Measurements from ENCODE around the gene RTN4RL1.
"Not testable (repeated sequence)": the region's sequence is repeated elsewhere in the genome, so short reads cannot be mapped to it uniquely, and the experiment has no call there.

RTN4RL1 gene

DNA sequence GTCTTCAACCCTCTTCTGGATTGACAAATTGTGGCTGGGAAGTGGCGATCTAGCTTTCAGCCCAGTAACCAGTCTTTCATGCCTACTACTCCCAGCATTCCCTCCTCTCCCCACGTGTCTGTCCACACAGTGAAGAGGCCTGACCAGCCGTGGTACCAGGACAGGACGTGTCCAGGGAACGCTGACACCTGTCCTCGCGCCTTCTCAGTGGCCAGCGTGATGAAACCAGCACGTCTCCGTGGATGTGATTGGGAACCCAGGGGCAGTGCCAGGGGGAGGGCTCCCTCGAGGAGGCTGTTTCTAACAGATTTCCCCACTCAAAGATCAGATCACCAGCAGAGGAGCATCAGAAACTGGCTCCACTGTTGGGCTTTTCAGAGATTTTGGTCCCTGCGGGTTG lies 126.3 kb downstream of the RTN4RL1 start:
- TF ChIP-seq, protein P1, sequence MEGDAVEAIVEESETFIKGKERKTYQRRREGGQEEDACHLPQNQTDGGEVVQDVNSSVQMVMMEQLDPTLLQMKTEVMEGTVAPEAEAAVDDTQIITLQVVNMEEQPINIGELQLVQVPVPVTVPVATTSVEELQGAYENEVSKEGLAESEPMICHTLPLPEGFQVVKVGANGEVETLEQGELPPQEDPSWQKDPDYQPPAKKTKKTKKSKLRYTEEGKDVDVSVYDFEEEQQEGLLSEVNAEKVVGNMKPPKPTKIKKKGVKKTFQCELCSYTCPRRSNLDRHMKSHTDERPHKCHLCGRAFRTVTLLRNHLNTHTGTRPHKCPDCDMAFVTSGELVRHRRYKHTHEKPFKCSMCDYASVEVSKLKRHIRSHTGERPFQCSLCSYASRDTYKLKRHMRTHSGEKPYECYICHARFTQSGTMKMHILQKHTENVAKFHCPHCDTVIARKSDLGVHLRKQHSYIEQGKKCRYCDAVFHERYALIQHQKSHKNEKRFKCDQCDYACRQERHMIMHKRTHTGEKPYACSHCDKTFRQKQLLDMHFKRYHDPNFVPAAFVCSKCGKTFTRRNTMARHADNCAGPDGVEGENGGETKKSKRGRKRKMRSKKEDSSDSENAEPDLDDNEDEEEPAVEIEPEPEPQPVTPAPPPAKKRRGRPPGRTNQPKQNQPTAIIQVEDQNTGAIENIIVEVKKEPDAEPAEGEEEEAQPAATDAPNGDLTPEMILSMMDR (conservative IDR thresholded peaks at IDR 0.05; ENCODE audit: control insufficient read depth, insufficient read depth, low read depth, low read length), result no peak
- DNase-seq (ENCODE audit: low read depth), result no peak
- H3K4me3 ChIP-seq (ENCODE audit: control insufficient read depth, low read depth, low read length), result no peak overlapping the region

DNA sequence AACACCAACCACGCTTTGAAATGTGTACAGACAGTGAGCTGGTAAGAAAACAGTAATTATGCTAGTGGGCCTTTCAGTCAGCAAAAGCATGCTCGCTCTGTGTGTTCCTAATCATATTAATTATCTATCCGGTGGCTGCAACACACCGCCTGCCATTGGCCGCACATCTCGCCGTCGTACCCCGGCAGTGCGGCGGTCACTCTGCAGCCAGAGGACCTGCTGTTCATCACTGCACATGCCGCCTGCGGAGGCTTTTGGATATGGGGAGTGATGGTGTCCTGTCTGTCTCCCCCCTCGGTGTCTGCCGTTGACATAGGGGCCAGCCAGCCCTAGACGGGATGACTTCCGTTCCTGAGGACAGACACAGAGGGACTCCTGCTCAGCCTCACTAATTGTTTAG lies 126.8 kb downstream of the RTN4RL1 start:
- TF ChIP-seq, protein P1 (conservative IDR thresholded peaks at IDR 0.05; ENCODE audit: control insufficient read depth, insufficient read depth, low read depth, low read length), result no peak
- DNase-seq (ENCODE audit: low read depth), result no peak
- H3K4me3 ChIP-seq (ENCODE audit: control insufficient read depth, low read depth, low read length), result no peak overlapping the region

DNA sequence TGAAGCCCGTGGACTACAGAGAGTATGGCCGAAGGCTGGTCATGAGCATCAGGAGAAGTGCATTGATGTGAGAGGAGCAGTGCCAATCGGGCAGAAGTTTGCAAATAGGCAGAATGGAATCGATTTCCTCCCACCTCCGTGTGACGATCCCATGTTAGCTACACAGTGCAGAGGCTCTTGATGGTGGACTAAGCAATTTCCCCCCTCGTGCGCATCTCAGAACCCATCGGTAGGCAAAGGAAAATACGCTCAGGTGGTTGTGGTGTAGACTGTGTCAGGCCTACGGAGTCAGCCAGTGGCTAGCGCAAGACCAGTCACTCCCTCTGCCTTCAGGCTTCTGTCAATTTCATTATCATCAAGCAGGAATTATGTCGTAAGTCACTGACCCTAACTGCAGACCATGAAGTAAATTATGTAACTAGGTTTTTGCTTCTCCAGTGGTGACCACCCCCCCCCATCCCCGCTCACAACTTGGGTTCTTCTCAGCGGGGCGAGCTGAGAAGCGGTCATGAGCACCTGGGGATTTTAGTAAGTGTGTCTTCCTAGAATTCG lies 128.0 kb downstream of the RTN4RL1 start:
- TF ChIP-seq, protein P1 (conservative IDR thresholded peaks at IDR 0.05; ENCODE audit: control insufficient read depth, insufficient read depth, low read depth, low read length), result no peak
- no peak overlapping the region for H3K4me3 ChIP-seq (ENCODE audit: control insufficient read depth, low read depth, low read length)
- DNase-seq (ENCODE audit: low read depth), result no peak

DNA sequence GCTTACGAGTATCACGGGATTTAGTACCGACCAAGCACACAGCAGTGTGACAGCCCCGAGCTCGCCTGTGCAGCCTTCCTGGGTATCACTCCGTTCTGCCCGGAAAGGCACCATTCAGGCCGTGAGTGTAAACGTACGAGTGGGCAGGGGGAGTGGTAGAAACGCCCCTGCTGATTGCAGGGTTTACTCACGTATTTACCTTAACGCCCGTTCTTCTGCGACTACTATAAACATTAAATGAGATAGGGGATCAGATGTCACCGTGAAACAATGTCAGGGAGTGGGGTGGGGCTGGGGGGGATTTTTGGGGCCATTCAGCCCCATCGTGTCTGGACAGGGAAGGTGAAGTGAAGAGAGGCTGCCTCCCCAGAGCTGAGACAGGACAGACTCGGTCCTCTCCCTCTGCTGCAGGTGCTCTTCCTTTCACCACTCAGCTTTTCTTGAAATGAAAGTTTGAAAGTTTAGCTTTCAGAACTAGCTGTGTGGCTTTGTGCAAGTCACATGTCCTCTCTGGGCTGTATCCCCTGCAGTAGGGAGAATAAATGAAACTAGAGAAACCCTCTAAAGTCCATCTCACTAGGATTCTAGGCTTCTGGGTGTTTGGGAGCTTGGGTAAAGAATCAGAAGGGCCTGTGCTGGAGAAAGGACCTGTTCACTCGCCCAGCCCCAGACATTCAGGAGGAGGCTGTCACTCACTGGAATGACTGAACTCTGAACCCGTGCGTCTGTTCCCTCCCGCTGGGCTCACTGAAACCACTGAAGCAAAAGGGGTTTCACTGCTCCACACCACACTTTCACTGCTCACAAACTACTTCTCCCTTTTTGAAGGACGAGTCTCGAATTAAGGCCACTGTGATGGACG lies 128.7 kb downstream of the RTN4RL1 start:
- DNase-seq (ENCODE audit: low read depth), result no peak
- no peak overlapping the region for H3K4me3 ChIP-seq (ENCODE audit: control insufficient read depth, low read depth, low read length)
- TF ChIP-seq, protein P1 (conservative IDR thresholded peaks at IDR 0.05; ENCODE audit: control insufficient read depth, insufficient read depth, low read depth, low read length), result no peak

DNA sequence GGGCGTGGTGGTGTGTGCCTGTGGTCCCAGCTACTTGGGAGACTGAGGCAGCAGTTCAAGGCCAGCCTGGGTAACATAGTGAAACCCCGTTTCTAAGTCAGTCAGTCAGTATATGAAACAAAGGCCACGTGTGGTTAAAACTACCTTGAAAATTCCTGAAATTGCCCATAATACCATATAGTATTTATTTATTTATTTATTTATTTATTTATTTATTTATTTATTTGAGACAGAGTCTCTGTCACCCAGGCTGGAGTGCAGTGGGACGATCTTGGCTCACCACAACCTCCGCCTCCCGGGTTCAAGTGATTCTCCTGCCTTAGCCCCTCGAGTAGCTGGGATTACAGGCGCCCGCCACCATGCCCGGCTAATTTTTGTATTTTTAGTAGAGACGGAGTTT lies 129.7 kb downstream of the RTN4RL1 start:
- not testable (repeated sequence) for H3K4me3 ChIP-seq (ENCODE audit: control insufficient read depth, low read depth, low read length); DNase-seq (ENCODE audit: low read depth)

DNA sequence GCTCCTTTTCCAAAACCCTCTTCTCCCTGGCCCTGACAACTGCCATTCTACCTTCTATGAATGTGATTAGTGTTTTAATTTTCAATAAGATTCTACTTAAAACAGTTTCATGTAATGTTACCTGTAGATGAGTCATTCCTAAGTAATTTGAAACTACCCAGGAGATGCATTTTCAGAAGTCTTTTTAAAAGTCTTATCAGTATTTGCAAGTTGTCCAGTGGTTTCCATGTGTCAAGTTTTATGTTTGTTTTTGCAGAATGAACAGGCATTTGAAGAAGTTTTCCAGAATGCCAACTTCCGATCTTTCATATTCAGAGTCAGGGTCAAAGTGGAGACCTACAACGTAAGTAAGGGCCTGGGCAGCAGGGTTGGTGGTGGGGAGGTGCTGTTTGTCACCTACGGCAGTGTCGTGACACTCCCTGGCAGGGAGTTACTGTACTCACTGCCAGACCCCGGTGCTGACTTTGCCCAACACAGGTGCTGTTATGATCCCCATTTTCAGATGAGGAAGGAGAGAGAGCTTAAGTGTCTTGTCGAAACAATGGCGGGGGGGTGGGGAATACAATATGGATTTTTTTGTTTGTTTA lies 130.3 kb downstream of the RTN4RL1 start:
- TF ChIP-seq, protein P1 (conservative IDR thresholded peaks at IDR 0.05; ENCODE audit: control insufficient read depth, insufficient read depth, low read depth, low read length), result no peak
- H3K4me3 ChIP-seq (ENCODE audit: control insufficient read depth, low read depth, low read length), result no peak overlapping the region
- no peak for DNase-seq (ENCODE audit: low read depth)

DNA sequence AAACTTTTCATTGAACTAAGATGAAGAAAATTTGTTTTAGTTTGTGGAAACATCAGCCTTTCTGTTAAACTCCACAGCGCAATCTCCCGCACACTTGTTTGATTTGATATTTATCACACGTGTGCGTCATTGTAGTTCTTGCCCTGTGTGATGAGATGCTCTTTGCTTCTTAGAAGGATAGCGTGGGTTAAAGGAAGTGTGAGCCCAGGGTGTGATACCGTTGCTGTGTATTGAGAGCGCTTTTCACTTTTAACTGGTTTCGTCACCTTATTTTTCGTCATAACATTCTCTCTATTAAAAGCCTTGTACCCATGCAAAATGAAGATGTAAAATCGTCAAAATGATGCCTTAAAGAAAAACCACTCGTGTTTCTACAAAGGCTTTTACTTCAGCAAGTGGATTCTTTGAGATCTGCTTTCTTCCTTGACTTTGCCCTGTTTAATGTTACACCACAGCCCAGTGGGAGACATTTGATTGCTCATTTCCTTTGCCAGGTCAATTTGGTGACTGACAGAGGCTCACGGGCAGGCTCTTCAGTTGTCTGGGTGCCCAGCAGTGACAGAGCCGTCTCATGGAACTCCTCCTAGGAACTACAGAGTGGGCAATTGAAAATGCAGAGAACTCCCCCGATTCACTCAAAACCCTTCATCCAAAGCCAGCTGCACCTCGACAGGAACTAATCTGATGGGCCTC lies 134.2 kb downstream of the RTN4RL1 start:
- no peak for DNase-seq (ENCODE audit: low read depth)
- TF ChIP-seq, protein P1 (conservative IDR thresholded peaks at IDR 0.05; ENCODE audit: control insufficient read depth, insufficient read depth, low read depth, low read length), result no peak
- no peak overlapping the region for H3K4me3 ChIP-seq (ENCODE audit: control insufficient read depth, low read depth, low read length)

All from fibroblast of mammary gland (primary cell).